HUDEP-2 (cell line): ENCODE measurements around the gene KRAS.
"Not testable (repeated sequence)": the region's sequence is repeated elsewhere in the genome, so short reads cannot be mapped to it uniquely, and the experiment has no call there.

ENCODE experiments used
- DNase-seq, 76 experiments: peaks; one replicate each; lab custom pipeline; 2025; ENCODE audit not compliant: unreplicated experiment in 76 of 76; lab: John Stamatoyannopoulos, UW

Gene KRAS

GRCh38 chr12:25250744-25251730 lies at the start of gene KRAS:
KRAS (minus strand) TSS chr12:25250929.
- peak; percentile 36 to 95 (median 89) for DNase-seq

GRCh38 chr12:25296381-25296780 lies 45.7 kb upstream of the KRAS start:
- no peak for DNase-seq

- DNase-seq = no peak
These were observed 44.6 kb upstream of the KRAS start for GRCh38 chr12:25295361-25295760.

GRCh38 chr12:25293653-25294052 lies 42.9 kb upstream of the KRAS start:
- no peak for DNase-seq

GRCh38 chr12:25292810-25293221 lies 42.1 kb upstream of the KRAS start:
- not testable (repeated sequence) for DNase-seq

- no peak for DNase-seq
These were observed 36.9 kb upstream of the KRAS start for GRCh38 chr12:25287610-25288009.

- DNase-seq = no peak
These were observed 36.1 kb upstream of the KRAS start for GRCh38 chr12:25286837-25287236.

GRCh38 chr12:25284024-25284423 lies 33.3 kb upstream of the KRAS start:
- DNase-seq = no peak

- no peak for DNase-seq
These were observed 32.3 kb upstream of the KRAS start for GRCh38 chr12:25283006-25283405.

- no peak for DNase-seq
These were observed 29.4 kb upstream of the KRAS start for GRCh38 chr12:25280082-25280481.

GRCh38 chr12:25278269-25278668 lies 27.5 kb upstream of the KRAS start:
- no peak for DNase-seq

- peak in 68 of 76 experiments; percentile 3 to 76 (median 41) for DNase-seq
These were observed 25.6 kb upstream of the KRAS start for GRCh38 chr12:25276199-25276937.

- no peak for DNase-seq
These were observed 20.9 kb upstream of the KRAS start for GRCh38 chr12:25271486-25272098.

GRCh38 chr12:25269701-25270100 lies 19.0 kb upstream of the KRAS start:
- DNase-seq = no peak

GRCh38 chr12:25266497-25266896 lies 15.8 kb upstream of the KRAS start:
- DNase-seq = no peak

GRCh38 chr12:25264862-25265261 lies 14.1 kb upstream of the KRAS start:
- no peak for DNase-seq

- no peak for DNase-seq
These were observed 13.4 kb upstream of the KRAS start for GRCh38 chr12:25264114-25264513.

GRCh38 chr12:25263594-25263993 lies 12.9 kb upstream of the KRAS start:
- no peak for DNase-seq

- DNase-seq = no peak
These were observed 11.8 kb upstream of the KRAS start for GRCh38 chr12:25262389-25263074.

GRCh38 chr12:25257590-25258324 lies 7.0 kb upstream of the KRAS start:
- no peak for DNase-seq
